ENCODE measurements around the gene FREM3.

FREM3 gene

GRCh38 chr4:143668930-143669552, 31.4 kb downstream of the FREM3 start:
- no peak for TF ChIP-seq CTCF (IDR thresholded peaks at IDR 0.05; ENCODE audit: borderline replicate concordance, extremely low read depth, low read length, poor library complexity, severe bottlenecking)
- no peak for TF ChIP-seq EZH2 (IDR thresholded peaks at IDR 0.05; ENCODE audit: borderline replicate concordance, low read depth, low read length, severe bottlenecking)
- H3K9me3 ChIP-seq (ENCODE audit: insufficient read depth, low read length, severe bottlenecking): no peaks in the 10 kb centered on the region
- no peak for DNase-seq
- H3K4me1 ChIP-seq (ENCODE audit: insufficient read depth, low read length): no peaks in the 10 kb centered on the region
- no peak for ATAC-seq (ENCODE audit: insufficient read depth, low read depth)
- H3K9ac ChIP-seq (ENCODE audit: low read depth, low read length): no peak overlapping the region
- no peaks in the 10 kb centered on the region for H3K79me2 ChIP-seq (ENCODE audit: insufficient read depth, low read length)
- no peaks in the 10 kb centered on the region for H4K20me1 ChIP-seq (ENCODE audit: insufficient read depth, low read length)
- H3K36me3 ChIP-seq (ENCODE audit: insufficient read depth, low read length): no peaks in the 10 kb centered on the region
- no peak overlapping the region for H3K4me3 ChIP-seq (ENCODE audit: low read depth in 1 of 2, low read length in 2 of 2)
- H3K4me2 ChIP-seq (ENCODE audit: insufficient read depth, low read length): no peak overlapping the region
- no peak overlapping the region for H2AFZ ChIP-seq (ENCODE audit: low read depth, low read length)
- no peaks in the 10 kb centered on the region for H3K27me3 ChIP-seq (ENCODE audit: insufficient read depth, low read length, poor library complexity)
- no peak overlapping the region for H3K27ac ChIP-seq (ENCODE audit: low read length)

GRCh38 chr4:143667461-143667860, 33.0 kb downstream of the FREM3 start:
- H3K27ac ChIP-seq (ENCODE audit: low read length): no peak overlapping the region
- H3K27me3 ChIP-seq (ENCODE audit: insufficient read depth, low read length, poor library complexity): no peaks in the 10 kb centered on the region
- DNase-seq: no peak
- TF ChIP-seq EZH2 (IDR thresholded peaks at IDR 0.05; ENCODE audit: borderline replicate concordance, low read depth, low read length, severe bottlenecking) (no peak), CTCF (IDR thresholded peaks at IDR 0.05; ENCODE audit: borderline replicate concordance, extremely low read depth, low read length, poor library complexity, severe bottlenecking) (no peak)
- H3K36me3 ChIP-seq (ENCODE audit: insufficient read depth, low read length): no peaks in the 10 kb centered on the region
- no peaks in the 10 kb centered on the region for H3K4me1 ChIP-seq (ENCODE audit: insufficient read depth, low read length)
- no peak overlapping the region for H3K4me2 ChIP-seq (ENCODE audit: insufficient read depth, low read length)
- no peak overlapping the region for H2AFZ ChIP-seq (ENCODE audit: low read depth, low read length)
- no peaks in the 10 kb centered on the region for H4K20me1 ChIP-seq (ENCODE audit: insufficient read depth, low read length)
- H3K4me3 ChIP-seq (ENCODE audit: low read depth in 1 of 2, low read length in 2 of 2): no peak overlapping the region
- H3K9me3 ChIP-seq (ENCODE audit: insufficient read depth, low read length, severe bottlenecking): no peaks in the 10 kb centered on the region
- no peak for ATAC-seq (ENCODE audit: insufficient read depth, low read depth)
- H3K9ac ChIP-seq (ENCODE audit: low read depth, low read length): no peak overlapping the region
- no peaks in the 10 kb centered on the region for H3K79me2 ChIP-seq (ENCODE audit: insufficient read depth, low read length)

GRCh38 chr4:143658336-143658735, 42.1 kb downstream of the FREM3 start:
- ATAC-seq (ENCODE audit: insufficient read depth, low read depth): no peak
- no peak overlapping the region for H2AFZ ChIP-seq (ENCODE audit: low read depth, low read length)
- H3K27ac ChIP-seq (ENCODE audit: low read length): no peak overlapping the region
- no peaks in the 10 kb centered on the region for H4K20me1 ChIP-seq (ENCODE audit: insufficient read depth, low read length)
- no peaks in the 10 kb centered on the region for H3K4me1 ChIP-seq (ENCODE audit: insufficient read depth, low read length)
- H3K9ac ChIP-seq (ENCODE audit: low read depth, low read length): no peak overlapping the region
- H3K36me3 ChIP-seq (ENCODE audit: insufficient read depth, low read length): no peaks in the 10 kb centered on the region
- H3K9me3 ChIP-seq (ENCODE audit: insufficient read depth, low read length, severe bottlenecking): no peaks in the 10 kb centered on the region
- TF ChIP-seq CTCF (IDR thresholded peaks at IDR 0.05; ENCODE audit: borderline replicate concordance, extremely low read depth, low read length, poor library complexity, severe bottlenecking) (no peak), EZH2 (IDR thresholded peaks at IDR 0.05; ENCODE audit: borderline replicate concordance, low read depth, low read length, severe bottlenecking) (no peak)
- no peak for DNase-seq
- no peaks in the 10 kb centered on the region for H3K27me3 ChIP-seq (ENCODE audit: insufficient read depth, low read length, poor library complexity)
- no peak overlapping the region for H3K4me3 ChIP-seq (ENCODE audit: low read depth in 1 of 2, low read length in 2 of 2)
- H3K4me2 ChIP-seq (ENCODE audit: insufficient read depth, low read length): no peak overlapping the region
- H3K79me2 ChIP-seq (ENCODE audit: insufficient read depth, low read length): no peaks in the 10 kb centered on the region

Measured in DND-41 (cell line).